A673 (cell line): ENCODE data around the gene STK17B.

Experiments
- CTCF ChIP-seq: fragments of 300-800, 200-600 bp; sonication (generic); conservative IDR thresholded peaks from 2 replicates; pipeline ENCODE4 v1.5.1; 2017; ENCODE audit warnings: low read depth, mild to moderate bottlenecking, antibody characterized with exemption, low read length, moderate library complexity, mixed read lengths
- EZH2 ChIP-seq: fragments of 200-600 bp; sonication (generic); IDR thresholded peaks from 2 replicates; pipeline ENCODE4 v1.6.1; 2017; ENCODE audit warnings: borderline replicate concordance, low read depth, mild to moderate bottlenecking, mixed read lengths, antibody characterized with exemption, low read length; ENCODE audit not compliant: poor library complexity, severe bottlenecking

GRCh38 chr2:196148736-196149135 lies 22.6 kb downstream of the STK17B start:
- TF ChIP-seq CTCF (no peak), EZH2 (no peak)
